HEK293 (cell line): Measurements from ENCODE around the gene SORCS3.

Experiments used
- CTCF ChIA-PET: fragments of 350-600 bp; formaldehyde crosslinking; extraction: SDS; loops from one replicate; lab custom pipeline; 2021; ENCODE audit warnings: antibody characterized with exemption; lab: Yijun Ruan, JAX
- POLR2A ChIA-PET: fragments of 300-600 bp; formaldehyde crosslinking; extraction: SDS; loops from one replicate; lab custom pipeline; 2020; ENCODE audit warnings: antibody characterized with exemption, inconsistent platforms; lab: Yijun Ruan, JAX
- H3K27ac ChIP-seq: fragments of 200-500 bp; sonication (Bioruptor generic); 2 replicates; pipeline ENCODE4 v1.5.1; 2014; ENCODE audit warnings: low read depth, low read length, control low read depth, inconsistent platforms; ENCODE audit errors: extremely low read depth
- H3K36me3 ChIP-seq, 2 experiments: fragments of 200-500 bp in 1 of 2; sonication (Bioruptor generic) in 1 of 2; 1 replicate in 1 of 2; 2 replicates in 1 of 2; pipeline ENCODE4 v1.5.1; 2014 to 2017; ENCODE audit warnings: inconsistent platforms in 2 of 2, low read length in 2 of 2; ENCODE audit not compliant: control insufficient read depth in 2 of 2, insufficient read depth in 1 of 2
- H3K4me1 ChIP-seq: fragments of 200-500 bp; sonication (Bioruptor generic); 2 replicates; pipeline ENCODE4 v1.5.1; 2014; ENCODE audit warnings: mild to moderate bottlenecking, low read length, inconsistent platforms; ENCODE audit not compliant: control insufficient read depth, insufficient read depth
- H3K4me3 ChIP-seq: 2 replicates; pipeline ENCODE4 v1.5.1; 2011; ENCODE audit warnings: low read depth, mild to moderate bottlenecking, control low read depth, low read length, moderate library complexity
- H3K9me3 ChIP-seq: fragments of 200-500 bp; sonication (Bioruptor generic); 2 replicates; pipeline ENCODE4 v1.5.1; 2014; ENCODE audit warnings: low read depth, low read length, inconsistent platforms; ENCODE audit not compliant: control insufficient read depth, insufficient read depth
- GLIS1 ChIP-seq: fragments of 450-650 bp; formaldehyde crosslinking; IDR thresholded peaks from 2 replicates; pipeline ENCODE4 v1.5.1; 2016; ENCODE audit warnings: missing biosample characterization, missing genetic modification characterization
- KLF1 ChIP-seq: fragments of 450-650 bp; formaldehyde crosslinking; IDR thresholded peaks from 2 replicates; pipeline ENCODE4 v1.5.1; 2016; ENCODE audit warnings: missing biosample characterization, missing genetic modification characterization
- MYNN ChIP-seq: fragments of 450-650 bp; formaldehyde crosslinking; IDR thresholded peaks from 2 replicates; pipeline ENCODE4 v1.5.1; 2016; ENCODE audit warnings: missing biosample characterization, missing genetic modification characterization, borderline replicate concordance
- PRDM6 ChIP-seq: fragments of 450-650 bp; formaldehyde crosslinking; IDR thresholded peaks from 2 replicates; pipeline ENCODE4 v1.5.1; 2017; ENCODE audit warnings: missing biosample characterization, missing genetic modification characterization
- ZBTB11 ChIP-seq: fragments of 450-650 bp; formaldehyde crosslinking; conservative IDR thresholded peaks from 2 replicates; pipeline ENCODE4 v1.5.1; 2016; ENCODE audit warnings: low read depth, missing biosample characterization, missing genetic modification characterization
- ZFP69B ChIP-seq: fragments of 450-650 bp; formaldehyde crosslinking; IDR thresholded peaks from 2 replicates; pipeline ENCODE4 v1.5.1; 2016; ENCODE audit warnings: missing biosample characterization, missing genetic modification characterization
- ZNF140 ChIP-seq: fragments of 450-650 bp; formaldehyde crosslinking; IDR thresholded peaks from 2 replicates; pipeline ENCODE4 v1.5.1; 2016; ENCODE audit warnings: missing biosample characterization, missing genetic modification characterization
- ZNF148 ChIP-seq: fragments of 450-650 bp; formaldehyde crosslinking; IDR thresholded peaks from 2 replicates; pipeline ENCODE4 v1.5.0; 2017; ENCODE audit warnings: missing biosample characterization, missing genetic modification characterization, borderline replicate concordance
- ZNF239 ChIP-seq: fragments of 450-650 bp; formaldehyde crosslinking; IDR thresholded peaks from 2 replicates; pipeline ENCODE4 v1.5.1; 2016; ENCODE audit warnings: missing biosample characterization, missing genetic modification characterization
- ZNF341 ChIP-seq: fragments of 450-650 bp; formaldehyde crosslinking; IDR thresholded peaks from 2 replicates; pipeline ENCODE4; 2016; ENCODE audit warnings: low read depth, missing biosample characterization, missing genetic modification characterization
- ZNF473 ChIP-seq: fragments of 450-650 bp; formaldehyde crosslinking; IDR thresholded peaks from 2 replicates; pipeline ENCODE4 v1.5.1; 2017; ENCODE audit warnings: missing biosample characterization, missing genetic modification characterization
- ZNF518A ChIP-seq: fragments of 450-650 bp; formaldehyde crosslinking; conservative IDR thresholded peaks from 2 replicates; pipeline ENCODE4 v1.5.1; 2016; ENCODE audit warnings: low read depth, missing biosample characterization, missing genetic modification characterization
- ZNF596 ChIP-seq: fragments of 450-650 bp; IDR thresholded peaks from 2 replicates; pipeline ENCODE4 v1.5.0; 2018; ENCODE audit warnings: missing biosample characterization, mild to moderate bottlenecking, missing genetic modification characterization, moderate library complexity
- ZNF610 ChIP-seq: fragments of 450-650 bp; formaldehyde crosslinking; IDR thresholded peaks from 2 replicates; pipeline ENCODE4 v1.5.1; 2016; ENCODE audit warnings: missing biosample characterization, missing genetic modification characterization, borderline replicate concordance
- ZNF704 ChIP-seq: fragments of 450-650 bp; formaldehyde crosslinking; IDR thresholded peaks from 2 replicates; pipeline ENCODE4 v1.5.1; 2016; ENCODE audit warnings: missing biosample characterization, missing genetic modification characterization
- ZNF747 ChIP-seq: fragments of 450-650 bp; formaldehyde crosslinking; IDR thresholded peaks from 2 replicates; pipeline ENCODE4 v1.5.1; 2016; ENCODE audit warnings: missing biosample characterization, missing genetic modification characterization
- ZNF777 ChIP-seq: fragments of 450-650 bp; formaldehyde crosslinking; IDR thresholded peaks from 2 replicates; pipeline ENCODE4 v1.5.1; 2017; ENCODE audit warnings: missing biosample characterization, missing genetic modification characterization, borderline replicate concordance
- ZNF785 ChIP-seq: fragments of 450-650 bp; formaldehyde crosslinking; IDR thresholded peaks from 2 replicates; pipeline ENCODE4 v1.5.1; 2016; ENCODE audit warnings: missing biosample characterization, missing genetic modification characterization
- ZSCAN4 ChIP-seq: fragments of 450-650 bp; formaldehyde crosslinking; IDR thresholded peaks from 2 replicates; pipeline ENCODE4 v1.5.1; 2017; ENCODE audit warnings: missing biosample characterization, missing genetic modification characterization
- ZXDB ChIP-seq: fragments of 450-650 bp; formaldehyde crosslinking; IDR thresholded peaks from 2 replicates; pipeline ENCODE4 v1.5.1; 2016; ENCODE audit warnings: missing biosample characterization, missing genetic modification characterization

The SORCS3 gene

GRCh38 chr10:104659809-104660208 is 18.7 kb downstream of the SORCS3 start:
- no peaks in the 10 kb centered on the region for H3K36me3 ChIP-seq
- H3K27ac ChIP-seq, result no peak overlapping the region
- no peaks in the 10 kb centered on the region for H3K4me1 ChIP-seq
- H3K9me3 ChIP-seq, result no peaks in the 10 kb centered on the region
- H3K4me3 ChIP-seq, result no peak overlapping the region
- TF ChIP-seq GLIS1 (tag by site-specific recombination), result peak; percentile 19; the same call in 1 of the 2 replicates
- no peak for TF ChIP-seq ZNF596 (tag by site-specific recombination)
- CTCF ChIA-PET, result interaction anchor here (0.6 kb wide), 1 partner anchor 247 kb away, joined by 3 read pairs; no protein-coding TSS in a partner anchor
- POLR2A ChIA-PET, result no interaction called here

- no peak for TF ChIP-seq ZNF341 (tag by site-specific recombination)
- TF ChIP-seq ZNF239 (tag by site-specific recombination), result no peak
- no peak for TF ChIP-seq ZNF747 (tag by site-specific recombination)
- no peak for TF ChIP-seq ZNF140 (tag by site-specific recombination)
- TF ChIP-seq PRDM6, result no peak
- no peak for TF ChIP-seq ZNF518A (tag by site-specific recombination)
- TF ChIP-seq ZNF777 (tag by site-specific recombination), result no peak
- TF ChIP-seq ZSCAN4 (tag by site-specific recombination), result no peak
- TF ChIP-seq ZNF704 (tag by site-specific recombination), result no peak
- TF ChIP-seq ZFP69B (tag by site-specific recombination), result no peak
- no peak for TF ChIP-seq MYNN
- no peak for TF ChIP-seq ZXDB
- no peak for TF ChIP-seq ZNF785 (tag by site-specific recombination)
- TF ChIP-seq ZNF610 (tag by site-specific recombination), result no peak
- TF ChIP-seq ZNF148 (tag by site-specific recombination), result no peak
- TF ChIP-seq ZNF473 (tag by site-specific recombination), result no peak
- no peak for TF ChIP-seq KLF1 (tag by site-specific recombination)
- TF ChIP-seq ZBTB11 (tag by site-specific recombination), result no peak
- no peak overlapping the region for H3K4me3 ChIP-seq
- no peaks in the 10 kb centered on the region for H3K36me3 ChIP-seq
- POLR2A ChIA-PET, result no interaction called here
- no peak overlapping the region for H3K27ac ChIP-seq
- CTCF ChIA-PET, result no interaction called here
- no peaks in the 10 kb centered on the region for H3K4me1 ChIP-seq
- H3K9me3 ChIP-seq, result no peaks in the 10 kb centered on the region
Observed at GRCh38 chr10:104663076-104663475, 22.0 kb downstream of the SORCS3 start.
